Left ventricle myocardium inferior (tissue), 1 donor: ENCODE results near the gene IFIT1. TPM values are rescaled to one million over a fixed set of nuclear protein-coding genes. Genes with fewer than 3 reads are reported as not detected.
A peak's percentile ranks its signal among the peaks of the same experiment; 100 is the strongest.
"Not testable (repeated sequence)": the region's sequence is repeated elsewhere in the genome, so short reads cannot be mapped to it uniquely, and the experiment has no call there.

ENCODE experiments used
- DNase-seq: peaks from one replicate; pipeline ENCODE4 v3.0.0-alpha.2; 2020
- H3K27ac ChIP-seq: fragments of 200-600 bp; replicated peaks from 2 replicates; pipeline ENCODE4 v1.8.0; 2021
- H3K27me3 ChIP-seq: fragments of 200-600 bp; 2 replicates; pipeline ENCODE4 v1.8.0; 2021; ENCODE audit warnings: low read depth
- H3K36me3 ChIP-seq: fragments of 200-600 bp; 2 replicates; pipeline ENCODE4 v1.8.0; 2021
- H3K4me1 ChIP-seq: fragments of 200-600 bp; 2 replicates; pipeline ENCODE4 v1.8.0; 2021
- H3K4me3 ChIP-seq: fragments of 200-600 bp; 2 replicates; pipeline ENCODE4 v1.8.0; 2021; ENCODE audit warnings: mild to moderate bottlenecking, moderate library complexity
- H3K9me3 ChIP-seq: fragments of 200-600 bp; replicated peaks from 2 replicates; pipeline ENCODE4 v1.8.0; 2021
- intact Hi-C: fragments of 100-400 bp; cut with micrococcal nuclease; formaldehyde crosslinking; loops from one replicate; pipeline ENCODE4 v1.11.0; 2022
- total RNA-seq: library from RNA; stranded (reverse); fragmentation: NEBNext Ultra II Directional; extraction: Animal tissue kit (Norgen Biotek cat#: 25700); gene quantifications from one replicate; pipeline ENCODE4 v1.2.1, GENCODE V29; 2021
- TF ChIP-seq, protein P1 (sequence below): fragments of 200-600 bp; IDR thresholded peaks from 2 replicates; pipeline ENCODE4 v1.8.0; 2021; ENCODE audit warnings: antibody characterized with exemption, mild to moderate bottlenecking, borderline replicate concordance
- donor health status: DM: no; HTN: yes; CAD: no; lungs with severe emphysema.

IFIT1 gene
- total RNA-seq, 1 donor from 2014 or later, result 31.0 TPM

DNA sequence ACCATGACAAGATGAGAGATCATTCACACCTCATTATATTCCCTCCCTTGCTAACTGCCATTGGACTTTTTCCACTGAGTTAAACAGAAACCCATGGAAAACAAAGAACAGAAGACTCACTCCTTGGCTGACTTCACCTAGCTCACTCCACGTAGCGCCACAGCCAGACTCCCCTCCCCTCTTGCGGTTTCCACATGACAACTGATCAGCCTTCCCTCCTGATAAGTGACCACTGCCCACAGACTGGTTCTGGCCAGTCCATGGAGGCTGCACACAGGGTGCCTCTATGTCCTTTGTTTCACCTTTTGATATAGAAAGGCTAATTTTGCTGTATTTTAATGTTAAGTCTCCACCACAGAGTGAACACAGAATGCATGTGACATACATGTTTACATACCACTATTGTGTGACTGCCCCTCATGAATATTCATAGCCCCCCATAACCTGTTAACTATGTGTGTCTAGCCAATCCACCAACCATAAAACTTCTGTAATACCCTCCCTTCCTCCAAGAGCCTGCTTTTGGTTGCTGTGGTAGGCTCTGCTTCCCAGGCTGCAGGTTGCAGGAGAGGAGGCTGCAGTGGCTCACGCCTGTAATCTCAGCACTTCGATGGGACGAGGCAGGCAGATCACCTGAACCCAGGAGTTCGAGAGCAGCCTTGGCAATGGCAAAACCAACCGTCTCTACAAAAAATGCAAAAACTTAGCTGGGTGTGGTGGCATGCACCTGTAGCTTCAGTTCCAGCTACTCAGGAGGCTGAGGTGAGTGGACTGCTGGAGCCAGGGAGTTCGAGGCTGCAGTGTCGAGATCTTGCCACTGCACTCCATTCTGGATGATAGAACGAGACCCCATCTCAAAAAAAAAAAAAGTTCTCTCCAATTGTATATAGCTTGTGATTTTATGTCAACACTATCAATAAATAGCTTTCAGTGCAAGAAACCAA is 12.0 kb downstream of the IFIT1 start:
- Histone ChIP-seq H3K27me3 (no peaks in the 10 kb centered on the region), H3K4me3 (no peak overlapping the region), H3K9me3 (peaks cover 10% of the 10 kb centered on the region), H3K4me1 (peaks cover 12% of the 10 kb centered on the region), H3K27ac (no peak overlapping the region), H3K36me3 (peaks cover 48% of the 10 kb centered on the region)
- intact Hi-C loops, result no loop called here
- TF ChIP-seq, protein P1, sequence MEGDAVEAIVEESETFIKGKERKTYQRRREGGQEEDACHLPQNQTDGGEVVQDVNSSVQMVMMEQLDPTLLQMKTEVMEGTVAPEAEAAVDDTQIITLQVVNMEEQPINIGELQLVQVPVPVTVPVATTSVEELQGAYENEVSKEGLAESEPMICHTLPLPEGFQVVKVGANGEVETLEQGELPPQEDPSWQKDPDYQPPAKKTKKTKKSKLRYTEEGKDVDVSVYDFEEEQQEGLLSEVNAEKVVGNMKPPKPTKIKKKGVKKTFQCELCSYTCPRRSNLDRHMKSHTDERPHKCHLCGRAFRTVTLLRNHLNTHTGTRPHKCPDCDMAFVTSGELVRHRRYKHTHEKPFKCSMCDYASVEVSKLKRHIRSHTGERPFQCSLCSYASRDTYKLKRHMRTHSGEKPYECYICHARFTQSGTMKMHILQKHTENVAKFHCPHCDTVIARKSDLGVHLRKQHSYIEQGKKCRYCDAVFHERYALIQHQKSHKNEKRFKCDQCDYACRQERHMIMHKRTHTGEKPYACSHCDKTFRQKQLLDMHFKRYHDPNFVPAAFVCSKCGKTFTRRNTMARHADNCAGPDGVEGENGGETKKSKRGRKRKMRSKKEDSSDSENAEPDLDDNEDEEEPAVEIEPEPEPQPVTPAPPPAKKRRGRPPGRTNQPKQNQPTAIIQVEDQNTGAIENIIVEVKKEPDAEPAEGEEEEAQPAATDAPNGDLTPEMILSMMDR, result no peak
- no peak for DNase-seq

DNA sequence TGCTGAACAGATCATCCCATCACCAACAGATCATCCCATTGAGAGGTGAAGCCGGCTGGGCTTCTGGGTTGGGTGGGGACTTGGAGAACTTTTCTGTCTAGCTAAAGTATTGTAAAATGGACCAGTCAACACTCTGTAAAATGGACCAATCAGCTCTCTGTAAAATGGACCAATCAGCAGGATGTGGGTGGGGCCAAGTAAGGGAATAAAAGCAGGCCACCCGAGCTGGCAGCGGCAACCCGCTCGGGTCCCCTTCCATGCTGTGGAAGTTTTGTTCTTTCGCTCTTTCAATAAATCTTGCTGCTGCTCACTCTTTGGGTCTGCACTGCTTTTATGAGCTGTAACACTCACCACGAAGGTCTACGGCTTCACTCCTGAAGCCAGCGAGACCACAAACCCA is 13.8 kb downstream of the IFIT1 start:
- DNase-seq, H3K27ac ChIP-seq, intact Hi-C loops, H3K4me3 ChIP-seq, H3K27me3 ChIP-seq: not testable (repeated sequence)
- H3K9me3 ChIP-seq, result peaks cover 10% of the 10 kb centered on the region
- H3K36me3 ChIP-seq, result peaks cover 48% of the 10 kb centered on the region
- H3K4me1 ChIP-seq, result peaks cover 12% of the 10 kb centered on the region

DNA sequence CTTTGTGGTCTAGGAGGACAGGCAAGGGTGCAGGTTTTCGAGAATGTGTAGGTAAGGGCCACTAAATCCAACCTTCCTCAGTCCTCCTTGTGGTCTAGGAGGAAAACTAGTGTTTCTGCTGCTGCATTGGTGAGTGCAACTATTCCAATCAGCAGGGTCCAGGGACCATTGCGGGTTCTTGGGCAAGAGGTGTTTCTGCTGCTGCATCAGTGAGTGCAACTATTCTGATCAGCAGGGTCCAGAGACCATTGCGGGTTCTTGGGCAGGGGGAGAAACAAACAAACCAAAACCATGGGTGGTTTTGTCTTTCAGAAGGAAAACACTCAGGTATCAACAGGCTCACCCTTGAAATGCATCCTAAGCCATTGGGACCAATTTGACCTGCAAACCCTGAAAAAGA is 15.4 kb downstream of the IFIT1 start:
- intact Hi-C loops, DNase-seq, H3K4me3 ChIP-seq, H3K27ac ChIP-seq, H3K27me3 ChIP-seq, H3K4me1 ChIP-seq: not testable (repeated sequence)
- Histone ChIP-seq H3K36me3 (peaks cover 39% of the 10 kb centered on the region), H3K9me3 (peaks cover 10% of the 10 kb centered on the region)

DNA sequence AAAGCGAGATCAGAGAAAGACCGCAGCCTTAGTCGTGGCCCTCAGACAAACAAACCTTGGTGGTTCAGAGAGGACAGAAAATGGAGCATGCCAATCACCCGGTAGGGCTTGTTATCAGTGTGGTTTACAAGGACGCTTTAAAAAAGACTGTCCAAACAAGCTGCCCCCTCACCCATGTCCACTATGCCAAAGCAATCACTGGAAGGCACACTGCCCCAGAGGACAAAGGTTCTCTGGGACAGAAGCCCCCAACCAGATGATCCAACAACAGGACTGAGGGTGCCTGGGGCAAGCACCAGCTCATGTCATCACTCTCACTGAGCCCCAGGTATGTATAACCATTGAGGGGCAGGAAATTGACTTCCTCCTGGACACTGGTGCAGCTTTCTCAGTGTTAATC is 16.9 kb downstream of the IFIT1 start:
- Histone ChIP-seq H3K9me3 (peaks cover 10% of the 10 kb centered on the region), H3K36me3 (peaks cover 25% of the 10 kb centered on the region)
- H3K27ac ChIP-seq, DNase-seq, H3K27me3 ChIP-seq, H3K4me3 ChIP-seq, H3K4me1 ChIP-seq, intact Hi-C loops: not testable (repeated sequence)

DNA sequence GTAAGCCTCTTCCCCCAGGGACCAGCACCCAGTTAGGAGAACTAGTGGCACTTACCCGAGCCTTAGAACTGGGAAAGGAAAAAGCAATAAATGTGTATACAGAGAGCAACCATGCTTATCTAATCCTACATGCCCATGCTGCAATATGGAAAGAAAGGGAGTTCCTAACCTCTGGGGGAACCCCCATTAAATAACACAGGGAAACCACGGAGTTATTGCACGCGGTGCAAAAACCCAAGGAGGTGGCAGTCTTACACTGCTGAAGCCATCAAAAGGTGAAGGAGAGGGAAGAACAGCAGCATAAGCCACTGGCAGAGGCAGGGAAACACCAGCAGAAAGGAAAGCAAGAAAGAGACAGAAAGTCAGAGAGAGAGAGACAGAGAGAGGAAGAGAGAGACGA is 18.1 kb downstream of the IFIT1 start:
- H3K27ac ChIP-seq, H3K4me3 ChIP-seq, DNase-seq, H3K27me3 ChIP-seq, intact Hi-C loops: not testable (repeated sequence)
- H3K9me3 ChIP-seq, result peaks cover 10% of the 10 kb centered on the region
- peaks cover 22% of the 10 kb centered on the region for H3K4me1 ChIP-seq
- peaks cover 18% of the 10 kb centered on the region for H3K36me3 ChIP-seq

DNA sequence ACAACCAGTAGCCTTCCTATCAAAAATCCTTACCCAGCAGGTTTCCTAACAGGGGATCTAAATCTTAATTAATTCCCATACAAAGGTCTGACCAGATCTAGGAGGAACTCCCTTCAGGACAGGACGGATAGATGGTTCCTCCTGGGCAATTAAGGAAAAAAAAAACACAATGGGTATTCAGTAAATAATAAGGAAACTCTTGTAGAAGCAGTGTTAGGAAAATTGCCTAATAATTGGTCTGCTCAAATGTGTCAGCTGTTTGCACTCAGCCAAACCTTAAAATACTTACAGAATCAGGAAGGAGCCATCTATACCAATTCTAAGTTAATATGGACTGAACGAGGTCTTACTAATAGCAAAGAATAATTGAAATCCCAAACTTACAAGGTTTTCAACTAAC is 18.7 kb downstream of the IFIT1 start:
- H3K27ac ChIP-seq, H3K27me3 ChIP-seq, DNase-seq, H3K4me3 ChIP-seq, intact Hi-C loops: not testable (repeated sequence)
- H3K9me3 ChIP-seq, result peaks cover 10% of the 10 kb centered on the region
- H3K36me3 ChIP-seq, result peaks cover 16% of the 10 kb centered on the region
- H3K4me1 ChIP-seq, result peaks cover 28% of the 10 kb centered on the region

DNA sequence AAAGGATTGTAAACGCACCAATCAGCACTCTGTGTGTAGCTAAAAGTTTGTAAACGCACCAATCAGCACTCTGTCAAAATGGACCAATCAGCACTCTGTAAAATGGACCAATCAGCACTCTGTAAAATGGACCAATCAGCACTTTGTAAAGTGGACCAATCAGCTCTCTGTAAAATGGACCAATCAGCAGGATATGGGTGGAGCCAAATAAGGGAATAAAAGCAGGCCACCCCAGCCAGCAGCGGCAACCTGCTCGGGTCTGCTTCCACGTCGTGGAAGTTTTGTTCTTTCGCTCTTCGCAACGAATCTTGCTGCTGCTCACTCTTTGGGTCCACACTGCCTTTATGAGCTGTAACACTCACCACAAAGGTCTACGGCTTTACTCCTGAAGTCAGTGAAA is 19.9 kb downstream of the IFIT1 start:
- H3K27ac ChIP-seq, intact Hi-C loops: not testable (repeated sequence)

DNA sequence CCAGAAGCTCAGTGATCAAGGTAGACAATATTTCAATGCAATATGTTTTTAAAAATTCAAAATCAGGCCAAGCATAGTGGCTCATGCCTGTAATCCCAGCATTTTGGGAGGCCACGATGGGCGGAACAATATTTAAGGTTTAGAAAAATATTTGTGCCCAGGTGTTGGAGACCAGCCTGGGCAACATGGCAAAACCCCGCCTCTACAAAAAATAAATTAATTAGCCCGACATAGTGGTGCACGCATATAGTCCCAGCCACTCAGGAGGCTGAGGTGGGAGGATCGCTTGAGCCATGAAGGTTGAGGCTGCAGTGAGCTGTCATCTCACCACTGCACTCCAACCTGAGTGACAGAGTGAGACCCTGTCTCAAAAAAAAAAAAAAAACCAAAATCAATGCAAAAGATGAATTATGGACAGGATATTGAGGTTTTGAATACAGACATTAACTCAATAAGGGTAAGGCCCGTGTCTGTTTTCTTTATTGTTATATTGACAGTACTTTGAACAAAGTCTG is 21.0 kb downstream of the IFIT1 start:
- Histone ChIP-seq H3K4me3 (peak overlapping the region; percentile 91), H3K27me3 (no peaks in the 10 kb centered on the region), H3K27ac (peak overlapping the region; percentile 96), H3K9me3 (no peaks in the 10 kb centered on the region), H3K4me1 (peaks cover 51% of the 10 kb centered on the region), H3K36me3 (peaks cover 11% of the 10 kb centered on the region)
- intact Hi-C loops, result no loop called here
- TF ChIP-seq, protein P1, result no peak
- DNase-seq, result no peak

More for the DNA sequence above, 19.9 kb downstream of the IFIT1 start:
- not testable (repeated sequence) for H3K36me3 ChIP-seq, H3K4me3 ChIP-seq, H3K9me3 ChIP-seq, H3K27me3 ChIP-seq, DNase-seq
- peaks cover 39% of the 10 kb centered on the region for H3K4me1 ChIP-seq
